ENCODE measurements around the gene RPL39. TPM values are rescaled to one million over a fixed set of nuclear protein-coding genes. Genes with fewer than 3 reads are reported as not detected.

The RPL39 gene
- 3,987 TPM for total RNA-seq (2013)
- polyA plus RNA-seq = 1,000 to 10,000 TPM; 1,908 to 2,198 (median 1,931) TPM
- 746 and 891 TPM in 2 replicates for polyA minus RNA-seq
- total RNA-seq = 90.2 to 283 (median 195) reads per million in 11 experiments

GRCh38 chrX:119791437-119792231 is at the start of gene RPL39:
Gene RPL39, minus strand, starts transcription at chrX:119791630. Its CDS starts 54 bp downstream, at chrX:119791576.
- peaks cover 0 to 9% (median 3%) of the 10 kb centered on the region in 7 donors for H3K9me3 Mint-ChIP-seq
- peak within 1 kb of the TSS; percentile 54 for H2AFZ ChIP-seq (ENCODE audit: insufficient read depth, low read depth, low read length, poor library complexity, severe bottlenecking)
- H3K4me3 ChIP-seq (replicated peaks in 1 of 3; ENCODE audit: low read depth in 2 of 3, low read length in 3 of 3) = peak within 1 kb of the TSS; percentile 58 to 97 (median 88)
- H3K36me3 Mint-ChIP-seq = peaks cover 17 to 29% of the 10 kb centered on the region in 2 donors
- H3K4me2 ChIP-seq (replicated peaks; ENCODE audit: extremely low read depth, low read length, poor library complexity, severe bottlenecking) = peak within 1 kb of the TSS; percentile 64
- peak within 1 kb of the TSS; percentile 91 to 92 for H3K4me3 Mint-ChIP-seq
- no peak for TF ChIP-seq CTCF (IDR thresholded peaks at IDR 0.05)
- H4K20me1 ChIP-seq (ENCODE audit: insufficient read depth, low read length) = peaks cover 35% of the 10 kb centered on the region
- DNase-seq = peak; percentile 82 to 89 (median 85)
- H3K36me3 ChIP-seq (replicated peaks in 1 of 2; ENCODE audit: control insufficient read depth in 1 of 2, insufficient read depth in 2 of 2, low read length in 2 of 2) = peaks cover 21 to 24% of the 10 kb centered on the region in 2 donors
- peaks cover 47% of the 10 kb centered on the region for H3K79me2 ChIP-seq (ENCODE audit: insufficient read depth, low read length)
- H3K9me3 ChIP-seq (replicated peaks in 1 of 2; ENCODE audit: control insufficient read depth in 1 of 2, insufficient read depth in 1 of 2, low read length in 2 of 2) = no peaks in the 10 kb centered on the region
- peak within 1 kb of the TSS; percentile 87 to 100 for H3K27ac ChIP-seq (ENCODE audit: low read depth in 1 of 2, low read length in 2 of 2)
- H3K9ac ChIP-seq (ENCODE audit: insufficient read depth, low read length, poor library complexity, severe bottlenecking) = peak within 1 kb of the TSS; percentile 87
- WGBS (ENCODE audit: insufficient coverage) = under 1% methylated on average over 31 of the region's 58 CpGs
- H3K4me1 Mint-ChIP-seq = peaks cover 31% of the 10 kb centered on the region
- peak within 1 kb of the TSS; percentile 95 to 98 (median 96) for H3K27ac Mint-ChIP-seq
- no peaks in the 10 kb centered on the region for H3K27me3 ChIP-seq (ENCODE audit: control insufficient read depth in 2 of 2, insufficient read depth in 2 of 2, low read length in 2 of 2)
- H3K4me1 ChIP-seq (ENCODE audit: control insufficient read depth in 1 of 2, insufficient read depth in 2 of 2, low read length in 2 of 2) = peaks cover 27 to 32% of the 10 kb centered on the region in 2 donors
- intact Hi-C loops (cut with micrococcal nuclease) = loop anchor here in 1 of 2 donors (10.0 kb wide), 1 partner anchor 83 kb away; the partner anchor contains the start of genes NDUFA1 and RNF113A
- peaks cover 0 to 16% (median 1%) of the 10 kb centered on the region in 3 donors for H3K27me3 Mint-ChIP-seq (ENCODE audit: low read depth in 3 of 3)

- Histone ChIP-seq H3K27ac (ENCODE audit: low read depth in 1 of 2, low read length in 2 of 2) (no peak overlapping the region), H3K36me3 (replicated peaks in 1 of 2; ENCODE audit: control insufficient read depth in 1 of 2, insufficient read depth in 2 of 2, low read length in 2 of 2) (peaks cover 41 to 77% of the 10 kb centered on the region in 2 donors), H3K9me3 (replicated peaks in 1 of 2; ENCODE audit: control insufficient read depth in 1 of 2, insufficient read depth in 1 of 2, low read length in 2 of 2) (no peaks in the 10 kb centered on the region), H3K27me3 (ENCODE audit: control insufficient read depth in 2 of 2, insufficient read depth in 2 of 2, low read length in 2 of 2) (no peaks in the 10 kb centered on the region), H3K4me2 (replicated peaks; ENCODE audit: extremely low read depth, low read length, poor library complexity, severe bottlenecking) (no peak overlapping the region), H3K4me3 (replicated peaks in 1 of 3; ENCODE audit: low read depth in 2 of 3, low read length in 3 of 3) (no peak overlapping the region), H3K9ac (ENCODE audit: insufficient read depth, low read length, poor library complexity, severe bottlenecking) (no peak overlapping the region), H3K79me2 (ENCODE audit: insufficient read depth, low read length) (no peaks in the 10 kb centered on the region), H2AFZ (ENCODE audit: insufficient read depth, low read depth, low read length, poor library complexity, severe bottlenecking) (no peak overlapping the region), H4K20me1 (ENCODE audit: insufficient read depth, low read length) (no peaks in the 10 kb centered on the region), H3K4me1 (ENCODE audit: control insufficient read depth in 1 of 2, insufficient read depth in 2 of 2, low read length in 2 of 2) (no peaks in the 10 kb centered on the region)
- H3K27ac Mint-ChIP-seq = no peak overlapping the region
- H3K9me3 Mint-ChIP-seq = peaks cover 0 to 2% (median 0%) of the 10 kb centered on the region in 7 donors
- H3K27me3 Mint-ChIP-seq (ENCODE audit: low read depth in 3 of 3) = peaks cover 0 to 5% (median 3%) of the 10 kb centered on the region in 3 donors
- intact Hi-C loops (cut with micrococcal nuclease) = no loop called here
- H3K4me1 Mint-ChIP-seq = no peaks in the 10 kb centered on the region
- DNase-seq = no peak
- H3K4me3 Mint-ChIP-seq = no peak overlapping the region
- no CpG with 5 or more reads among the region's 3 CpGs for WGBS (ENCODE audit: insufficient coverage)
- no peak for TF ChIP-seq CTCF (IDR thresholded peaks at IDR 0.05)
- H3K36me3 Mint-ChIP-seq = peaks cover 57 to 74% of the 10 kb centered on the region in 2 donors
These were observed 42.5 kb upstream of the RPL39 start for GRCh38 chrX:119833905-119834304.
